Lung (tissue), 16 donors: ENCODE measurements around the gene ZCRB1. TPM values are rescaled to one million over a fixed set of nuclear protein-coding genes. Genes with fewer than 3 reads are reported as not detected.

ENCODE experiments used
- ATAC-seq: fragments of 200-7000 bp; cut with Tn5 transposase; one replicate; pipeline ENCODE4 v1.9.1; 2020; ENCODE audit warnings: moderate number of reproducible peaks; ENCODE audit not compliant: insufficient read depth, low FRiP score
- DNase-seq, 3 donors: peaks; one replicate each; pipeline ENCODE4 v3.0.0-alpha.2; 2013 to 2017
- H3K27ac ChIP-seq, 2 donors: one replicate each; pipeline ENCODE4 v1.5.1; 2013; ENCODE audit warnings: mild to moderate bottlenecking in 2 of 2, moderate library complexity in 2 of 2, control low read depth in 1 of 2, inconsistent platforms in 1 of 2, low read depth in 1 of 2, low read length in 1 of 2
- H3K27me3 ChIP-seq, 3 donors: one replicate each; pipeline ENCODE4 v1.5.1; 2013; ENCODE audit warnings: low read length in 2 of 3; ENCODE audit not compliant: control insufficient read depth in 3 of 3, insufficient read depth in 3 of 3
- H3K36me3 ChIP-seq, 4 donors: one replicate each; pipeline ENCODE4 v1.5.1; 2013; ENCODE audit warnings: low read length in 4 of 4, mild to moderate bottlenecking in 1 of 4, moderate library complexity in 1 of 4; ENCODE audit not compliant: control insufficient read depth in 4 of 4, insufficient read depth in 4 of 4
- H3K4me1 ChIP-seq, 5 donors: one replicate each; pipeline ENCODE4 v1.5.1; 2013; ENCODE audit warnings: low read length in 5 of 5, mild to moderate bottlenecking in 2 of 5, moderate library complexity in 1 of 5; ENCODE audit not compliant: control insufficient read depth in 5 of 5, insufficient read depth in 5 of 5
- H3K4me3 ChIP-seq: one replicate; pipeline ENCODE4 v1.5.1; 2013; ENCODE audit warnings: mild to moderate bottlenecking, control low read depth, moderate library complexity
- H3K9ac ChIP-seq, 2 donors: one replicate each; pipeline ENCODE4 v1.5.1; 2013; ENCODE audit warnings: low read length in 2 of 2, control low read depth in 1 of 2; ENCODE audit not compliant: insufficient read depth in 1 of 2
- H3K9me3 ChIP-seq, 4 donors: one replicate each; pipeline ENCODE4 v1.5.1; 2013; ENCODE audit warnings: low read length in 3 of 4, mild to moderate bottlenecking in 1 of 4, moderate library complexity in 1 of 4; ENCODE audit not compliant: control insufficient read depth in 4 of 4, insufficient read depth in 3 of 4
- CTCF ChIP-seq: IDR thresholded peaks from 2 replicates; pipeline ENCODE4 v1.5.1; 2012; ENCODE audit warnings: mild to moderate bottlenecking; ENCODE audit errors: control extremely low read depth, extremely low read depth
- WGBS, 2 donors: extraction: QIAGEN DNeasy Blood & Tissue Kit; methylation state at CpG; one replicate each; pipeline ENCODE4 v1.1.7; 2013; 5-methylcytosine and 5-hydroxymethylcytosine counted together
- long read RNA-seq, 5 donors: transcript quantifications; one replicate each; lab custom pipeline, GENCODE V29; 2026
- polyA plus RNA-seq, 2 donors: library from polyadenylated mRNA; stranded (reverse); fragments of 200-250 nt; gene quantifications; one replicate each; pipeline ENCODE4 v1.2.1, GENCODE V29; 2013
- total RNA-seq, 2 donors: library from RNA; depleted of rRNA in 1 of 2; stranded (reverse); fragments of >200 nt in 1 of 2; gene quantifications; one replicate each; pipeline ENCODE4 v1.2.1, GENCODE V29; 2014 to 2021
- donor health status: control.
- donor health status: control.
- donor health status: Bipolar disorder and iron deficiency.
- donor health status: healthy.
- donor health status: DM: yes; HTN: yes; CAD: no.

The ZCRB1 gene
- total RNA-seq, result 10 to 100 TPM; 16.7 to 40.0 TPM
- polyA plus RNA-seq, result 10 to 100 TPM; 19.6 to 37.6 TPM
- long read RNA-seq, donor 1, transcript ZCRB1-201 (8 exons, 1,827 nt), result major isoform, 13 of 29 reads
- long read RNA-seq, donor 1, partial matches to known transcripts, result 15 of 29 reads
- long read RNA-seq, donor 1, other reads (novel, unspliced or antisense), result 0 of 29 reads
- long read RNA-seq, donor 2, transcript ZCRB1-201 (8 exons, 1,827 nt), result major isoform, 15 of 28 reads
- long read RNA-seq, donor 2, partial matches to known transcripts, result 13 of 28 reads
- long read RNA-seq, donor 2, other reads (novel, unspliced or antisense), result 0 of 28 reads
- long read RNA-seq, donor 3, transcript ZCRB1-201 (8 exons, 1,827 nt), result major isoform, 20 of 37 reads
- long read RNA-seq, donor 3, partial matches to known transcripts, result 17 of 37 reads
- long read RNA-seq, donor 3, other reads (novel, unspliced or antisense), result 0 of 37 reads
- long read RNA-seq, donor 4, transcript ZCRB1-201 (8 exons, 1,827 nt), result major isoform, 11 of 80 reads
- long read RNA-seq, donor 4, partial matches to known transcripts, result 68 of 80 reads
- long read RNA-seq, donor 4, other reads (novel, unspliced or antisense), result 0 of 80 reads
- long read RNA-seq, donor 5, transcript ZCRB1-201 (8 exons, 1,827 nt), result major isoform, 29 of 107 reads
- long read RNA-seq, donor 5, partial matches to known transcripts, result 69 of 107 reads
- long read RNA-seq, donor 5, other reads (novel, unspliced or antisense), result 9 of 107 reads

- H3K4me3 ChIP-seq, result peak within 1 kb of the TSS; percentile 92
- no peaks in the 10 kb centered on the region for H3K27me3 ChIP-seq
- peak; percentile 88 to 90 (median 89) for DNase-seq
- H3K27ac ChIP-seq, result peak within 1 kb of the TSS; percentile 76 to 84
- peak; percentile 97 for ATAC-seq
- H3K4me1 ChIP-seq, result peaks cover 0 to 22% (median 7%) of the 10 kb centered on the region in 5 donors
- peaks cover 0 to 5% (median 0%) of the 10 kb centered on the region in 4 donors for H3K36me3 ChIP-seq
- peak within 1 kb of the TSS; percentile 90 to 96 for H3K9ac ChIP-seq
- 0 to 1% methylated on average over 55 of the region's 55 CpGs for WGBS, 2 donors
- no peaks in the 10 kb centered on the region for H3K9me3 ChIP-seq
- TF ChIP-seq CTCF, result no peak
These were observed at the start of gene ZCRB1, which contains the start of gene PPHLN1 for GRCh38 chr12:42325653-42326474. ZCRB1 (minus strand) TSS chr12:42326094; CDS start chr12:42324102, 1,992 bp downstream. PPHLN1 (plus strand) TSS chr12:42326167; CDS start chr12:42335903, 9,736 bp downstream.

GRCh38 chr12:42373669-42374068, 47.8 kb upstream of the ZCRB1 start:
- Histone ChIP-seq H3K4me3 (no peak overlapping the region), H3K4me1 (no peaks in the 10 kb centered on the region), H3K36me3 (peaks cover 0 to 2% (median 0%) of the 10 kb centered on the region in 4 donors), H3K9me3 (no peaks in the 10 kb centered on the region), H3K27me3 (no peaks in the 10 kb centered on the region), H3K9ac (no peak overlapping the region), H3K27ac (no peak overlapping the region)
- DNase-seq (no peak), ATAC-seq (no peak)
- TF ChIP-seq CTCF, result no peak

- DNase-seq, result peak in 2 of 3 donors; percentile 47 to 59
These were observed 46.4 kb upstream of the ZCRB1 start for GRCh38 chr12:42372154-42372791.

More at GRCh38 chr12:42372154-42372791, 46.4 kb upstream of the ZCRB1 start:
- H3K4me3 ChIP-seq, result no peak overlapping the region
- TF ChIP-seq CTCF, result peak; percentile 70
- H3K9me3 ChIP-seq, result no peaks in the 10 kb centered on the region
- no peaks in the 10 kb centered on the region for H3K27me3 ChIP-seq
- 91 to 96% methylated on average over 2 of the region's 2 CpGs for WGBS, 2 donors
- no peaks in the 10 kb centered on the region for H3K4me1 ChIP-seq
- no peak overlapping the region for H3K27ac ChIP-seq
- ATAC-seq, result peak; percentile 58
- H3K9ac ChIP-seq, result no peak overlapping the region
- H3K36me3 ChIP-seq, result peaks cover 0 to 2% (median 0%) of the 10 kb centered on the region in 4 donors
